Activated naive CD8-positive, alpha-beta T cell treated with anti-CD3 and anti-CD28 coated beads, Interleukin-2, amount 10 ng/mL, durations not matched to agents 7 days and 5 days (primary cell): ENCODE measurements around the gene XXYLT1. TPM values are rescaled to one million over a fixed set of nuclear protein-coding genes. Genes with fewer than 3 reads are reported as not detected.
A peak's percentile ranks its signal among the peaks of the same experiment; 100 is the strongest.

Experiments
- ATAC-seq: fragments of 150-1000 bp; cut with Tn5 transposase; one replicate; pipeline ENCODE4 v1.10.0; 2021; ENCODE audit warnings: low read depth, moderate library complexity
- POLR2A ChIA-PET: fragments of 350-600 bp; sonication (Branson Sonifier 250); formaldehyde crosslinking; loops from one replicate; lab custom pipeline; 2021; ENCODE audit warnings: antibody characterized with exemption; lab: Charles Lee
- DNase-seq: peaks from one replicate; pipeline ENCODE4 v3.0.0; 2021
- H3K27ac Mint-ChIP-seq: one replicate; pipeline ENCODE4 v1.8.0; 2022; ENCODE audit warnings: mild to moderate bottlenecking, mixed read lengths
- H3K27me3 Mint-ChIP-seq: one replicate; pipeline ENCODE4 v1.8.0; 2022; ENCODE audit warnings: mild to moderate bottlenecking, moderate library complexity, mixed read lengths
- H3K36me3 Mint-ChIP-seq: one replicate; pipeline ENCODE4 v1.8.0; 2021; ENCODE audit warnings: mild to moderate bottlenecking, mixed read lengths
- H3K4me1 Mint-ChIP-seq: one replicate; pipeline ENCODE4 v1.8.0; 2021; ENCODE audit warnings: mixed read lengths
- H3K4me3 Mint-ChIP-seq: one replicate; pipeline ENCODE4 v1.8.0; 2022; ENCODE audit warnings: mild to moderate bottlenecking, moderate library complexity, mixed read lengths
- H3K9me3 Mint-ChIP-seq: one replicate; pipeline ENCODE4 v1.8.0; 2021; ENCODE audit warnings: mixed read lengths
- total RNA-seq, 2 experiments: library from RNA; stranded (reverse); gene quantifications; one replicate each; pipeline ENCODE4 v1.2.3, GENCODE V29; 2021

The XXYLT1 gene
- total RNA-seq, 2 experiments from 2014 or later, result 6.8 to 8.3 TPM

DNA sequence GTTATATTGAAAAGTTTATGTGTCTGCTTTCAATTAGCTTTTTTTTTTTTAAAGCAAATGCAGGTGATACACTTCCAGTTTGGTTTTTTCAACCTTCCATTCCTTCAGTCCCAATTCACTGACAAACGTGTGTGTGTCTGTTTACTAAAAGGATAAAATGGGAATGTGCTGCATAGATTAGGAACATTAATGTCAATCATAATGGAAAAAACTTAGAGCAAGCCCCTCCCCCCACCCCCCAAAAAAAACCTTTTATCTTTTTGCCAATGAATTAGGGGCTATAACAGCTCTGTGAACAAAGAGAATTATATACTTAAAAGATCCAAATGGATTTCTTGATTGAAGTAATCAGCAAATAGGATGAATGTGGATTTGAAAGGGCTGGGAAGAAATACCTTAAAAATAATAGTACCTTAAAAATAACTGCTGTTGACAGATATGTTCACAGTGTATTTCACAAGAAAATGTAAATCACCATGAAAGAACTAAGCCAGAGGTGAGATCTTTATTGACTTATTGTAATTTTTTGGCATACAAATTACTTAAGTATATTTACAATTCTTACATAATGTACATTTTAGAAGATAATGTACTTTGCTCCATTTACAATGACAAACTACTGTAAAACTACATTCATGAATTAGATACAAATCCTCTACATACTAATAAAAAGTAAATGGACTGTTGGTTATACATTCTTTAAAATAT is 3.5 kb upstream of the XXYLT1 start:
- H3K4me1 Mint-ChIP-seq, result peaks cover 12% of the 10 kb centered on the region
- H3K27ac Mint-ChIP-seq, result no peak overlapping the region
- DNase-seq, result no peak
- H3K4me3 Mint-ChIP-seq, result no peak overlapping the region
- no peaks in the 10 kb centered on the region for H3K9me3 Mint-ChIP-seq
- H3K36me3 Mint-ChIP-seq, result peaks cover 2% of the 10 kb centered on the region
- ATAC-seq, result no peak
- no peaks in the 10 kb centered on the region for H3K27me3 Mint-ChIP-seq
- POLR2A ChIA-PET, result interaction anchor here (1.3 kb wide), 1 partner anchor 169 kb away, joined by 6 read pairs; the partner anchor contains the start of gene ACAP2

GRCh38 chr3:195271410-195272243 is 668 bp upstream of the XXYLT1 start:
- Mint-ChIP-seq H3K36me3 (peaks cover 2% of the 10 kb centered on the region), H3K27me3 (no peaks in the 10 kb centered on the region), H3K27ac (peak overlapping the region; percentile 87), H3K4me1 (peaks cover 20% of the 10 kb centered on the region), H3K9me3 (no peaks in the 10 kb centered on the region), H3K4me3 (peak overlapping the region; percentile 89)
- DNase-seq, result peak; percentile 95
- peak; percentile 79 for ATAC-seq
- POLR2A ChIA-PET, result interaction anchor here (0.7 to 2.3 kb wide), 10 partner anchors 9 to 585 kb away, joined by 3 to 20 read pairs (median 4); partner anchors contain the start of gene PPP1R2

GRCh38 chr3:195270079-195270816 is 711 bp downstream of the XXYLT1 start:
- Mint-ChIP-seq H3K27ac (peak overlapping the region; percentile 77), H3K27me3 (no peaks in the 10 kb centered on the region), H3K36me3 (peaks cover 2% of the 10 kb centered on the region), H3K4me3 (peak overlapping the region; percentile 90), H3K9me3 (no peaks in the 10 kb centered on the region), H3K4me1 (peaks cover 20% of the 10 kb centered on the region)
- DNase-seq (no peak), ATAC-seq (peak; percentile 8)
- POLR2A ChIA-PET, result interaction anchor here (0.7 to 2.3 kb wide), 9 partner anchors 8 to 598 kb away, joined by 3 to 20 read pairs (median 4); partner anchors contain the start of genes LSG1 and PPP1R2

DNA sequence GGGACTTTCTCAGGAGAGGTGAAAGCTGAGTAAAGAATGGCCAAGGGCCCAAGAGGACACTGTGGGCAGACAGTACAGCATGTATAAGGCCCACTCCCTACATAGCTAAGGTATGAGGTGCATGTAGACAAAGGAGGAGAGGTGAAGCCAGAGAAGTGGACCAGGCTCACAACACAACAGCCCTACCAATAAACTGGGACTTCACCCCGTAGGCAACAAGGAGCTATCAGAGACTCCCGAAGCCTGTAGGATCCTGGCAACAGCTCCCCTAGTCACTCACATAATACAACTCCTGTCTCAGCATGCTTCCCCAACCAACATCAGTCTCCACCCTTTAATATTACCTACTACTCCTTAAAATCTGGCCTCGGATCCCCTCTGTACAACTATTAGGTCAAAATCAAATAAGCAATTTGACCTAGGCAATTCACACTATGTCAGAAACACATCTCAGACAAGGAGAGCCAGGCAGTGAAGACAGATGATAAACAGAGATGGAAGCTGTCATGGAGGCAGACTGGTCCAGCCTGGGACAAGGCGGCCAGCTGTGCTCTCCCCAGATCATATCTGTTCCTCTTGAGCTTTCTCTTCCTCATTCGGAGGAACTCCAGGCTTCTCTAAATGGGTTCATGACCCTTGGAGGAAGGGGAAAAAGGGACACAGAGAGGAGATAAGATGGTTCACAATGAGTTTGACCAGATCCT is 1.4 kb downstream of the XXYLT1 start:
- H3K27me3 Mint-ChIP-seq, result no peaks in the 10 kb centered on the region
- no peaks in the 10 kb centered on the region for H3K9me3 Mint-ChIP-seq
- H3K27ac Mint-ChIP-seq, result peak overlapping the region; percentile 77
- POLR2A ChIA-PET, result interaction anchor here (0.7 to 0.9 kb wide), 3 partner anchors 173 to 598 kb away, joined by 3 to 5 read pairs (median 4); partner anchors contain the start of gene LSG1
- ATAC-seq, result no peak
- no peak for DNase-seq
- H3K36me3 Mint-ChIP-seq, result peaks cover 2% of the 10 kb centered on the region
- H3K4me3 Mint-ChIP-seq, result peak overlapping the region; percentile 90
- peaks cover 20% of the 10 kb centered on the region for H3K4me1 Mint-ChIP-seq

DNA sequence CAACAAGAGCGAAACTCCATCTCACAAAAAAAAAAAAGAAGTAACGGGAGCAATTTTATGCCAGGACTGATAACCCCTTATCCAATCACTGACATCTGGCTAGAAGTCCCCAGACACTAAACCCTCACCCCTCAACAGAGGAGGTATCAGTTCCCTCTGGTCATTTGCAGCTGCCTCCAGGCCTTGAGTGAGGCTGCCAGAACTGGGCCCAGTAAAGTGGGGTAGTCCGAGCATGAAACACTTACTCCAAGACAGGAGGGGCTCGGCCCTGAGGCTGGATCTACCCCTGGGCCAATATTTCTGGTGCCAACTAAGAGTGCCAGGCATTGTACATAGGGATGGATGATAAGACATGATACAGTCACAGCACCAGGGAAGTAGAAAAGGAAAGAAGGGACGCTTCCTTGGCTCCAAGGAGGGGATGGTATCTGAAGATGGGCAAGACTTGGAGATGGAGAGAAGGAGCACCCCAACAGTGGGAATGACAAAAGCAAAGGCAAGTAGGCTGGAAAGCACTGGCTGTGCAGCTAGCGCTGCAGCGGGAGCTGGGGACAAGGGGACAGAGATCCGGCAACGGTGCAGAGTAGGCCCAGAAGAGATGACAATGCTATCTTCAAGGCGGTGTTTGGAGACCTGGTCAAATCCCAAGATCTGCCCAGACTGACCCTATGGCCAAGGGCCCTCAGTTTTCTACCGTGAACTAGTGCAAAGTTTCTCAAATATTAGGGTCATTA is 2.2 kb downstream of the XXYLT1 start:
- no peaks in the 10 kb centered on the region for H3K9me3 Mint-ChIP-seq
- H3K36me3 Mint-ChIP-seq, result peaks cover 2% of the 10 kb centered on the region
- no peak overlapping the region for H3K4me3 Mint-ChIP-seq
- POLR2A ChIA-PET, result interaction anchor here (0.9 kb wide), 1 partner anchor 173 kb away, joined by 5 read pairs; no protein-coding TSS in a partner anchor
- ATAC-seq (no peak), DNase-seq (no peak)
- H3K4me1 Mint-ChIP-seq, result peaks cover 22% of the 10 kb centered on the region
- no peaks in the 10 kb centered on the region for H3K27me3 Mint-ChIP-seq
- H3K27ac Mint-ChIP-seq, result no peak overlapping the region

DNA sequence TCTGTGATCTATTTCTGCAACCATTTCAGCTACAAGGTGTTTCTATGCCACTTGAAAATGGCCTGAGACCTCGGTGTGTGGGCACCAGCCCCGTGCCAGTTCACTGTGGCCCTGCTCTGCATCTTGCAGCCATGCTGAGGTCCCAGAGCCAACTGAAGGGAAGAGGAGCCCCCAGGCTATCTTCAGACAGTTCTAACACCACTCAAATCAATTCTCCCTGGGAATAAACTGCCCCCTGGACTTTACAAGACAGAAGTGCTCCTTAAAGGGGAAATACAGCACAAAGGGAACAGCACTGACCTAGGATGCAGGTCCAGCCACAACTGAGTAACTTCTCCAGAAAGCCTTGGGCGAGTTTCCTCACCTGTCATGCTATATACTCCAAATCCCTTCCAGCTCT is 3.9 kb downstream of the XXYLT1 start:
- no peak overlapping the region for H3K4me3 Mint-ChIP-seq
- POLR2A ChIA-PET, result no interaction called here
- ATAC-seq (no peak), DNase-seq (no peak)
- no peaks in the 10 kb centered on the region for H3K27me3 Mint-ChIP-seq
- H3K9me3 Mint-ChIP-seq, result no peaks in the 10 kb centered on the region
- H3K4me1 Mint-ChIP-seq, result peaks cover 21% of the 10 kb centered on the region
- H3K27ac Mint-ChIP-seq, result no peak overlapping the region
- peaks cover 2% of the 10 kb centered on the region for H3K36me3 Mint-ChIP-seq

DNA sequence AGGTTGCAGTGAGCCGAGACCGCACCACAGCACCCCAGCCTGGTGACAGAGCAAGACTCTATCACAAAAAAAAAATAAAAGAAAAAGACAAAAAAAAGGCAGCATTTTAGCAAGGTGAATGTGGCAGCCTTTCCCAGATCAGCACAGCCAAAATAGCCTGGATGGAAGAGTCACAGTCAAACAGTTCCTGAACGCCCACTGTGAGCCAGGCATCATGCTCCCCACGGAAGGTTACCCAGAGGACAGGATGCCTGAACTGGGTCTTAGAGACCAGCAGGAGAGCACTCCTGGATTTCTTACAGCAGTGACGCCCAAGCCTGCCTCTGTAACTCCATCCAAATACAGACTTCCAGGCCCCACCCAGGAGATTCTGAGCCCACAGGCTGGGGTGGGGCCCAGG is 4.5 kb downstream of the XXYLT1 start:
- no peak for DNase-seq
- Mint-ChIP-seq H3K27ac (no peak overlapping the region), H3K36me3 (peaks cover 2% of the 10 kb centered on the region), H3K9me3 (no peaks in the 10 kb centered on the region), H3K4me1 (peaks cover 18% of the 10 kb centered on the region), H3K27me3 (no peaks in the 10 kb centered on the region), H3K4me3 (no peak overlapping the region)
- POLR2A ChIA-PET, result no interaction called here
- no peak for ATAC-seq

DNA sequence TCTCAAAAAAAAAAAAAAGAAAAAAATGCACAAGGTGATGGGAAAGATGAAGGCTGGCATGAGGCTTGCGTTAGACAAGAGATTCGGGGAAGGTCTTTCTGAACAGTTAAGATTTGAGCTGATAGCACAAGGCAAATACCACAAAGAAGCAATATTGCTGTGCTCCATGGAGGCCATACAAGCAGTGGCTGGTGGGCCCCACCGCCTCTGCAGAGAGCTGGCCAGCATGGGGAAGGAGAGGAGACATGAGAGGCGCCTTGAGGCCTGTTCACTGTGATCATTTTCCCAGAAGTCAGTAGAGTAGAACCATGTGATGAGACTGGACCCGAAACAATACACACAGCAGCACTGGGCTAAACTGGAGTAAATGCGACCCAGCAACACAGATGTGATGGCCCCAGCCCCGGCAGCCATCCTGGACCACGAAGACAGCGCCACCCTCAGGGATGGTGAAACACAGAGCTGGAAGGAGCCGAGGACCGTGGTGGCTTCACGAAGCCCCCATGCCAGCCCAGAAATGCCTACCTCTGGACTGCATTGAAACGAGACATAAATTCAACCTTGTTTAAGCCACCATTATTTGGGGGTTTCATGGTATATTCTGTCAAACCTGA is 5.5 kb downstream of the XXYLT1 start:
- no peak overlapping the region for H3K4me3 Mint-ChIP-seq

GRCh38 chr3:195263925-195264600 is 6.9 kb downstream of the XXYLT1 start:
- no peaks in the 10 kb centered on the region for H3K9me3 Mint-ChIP-seq
- H3K4me1 Mint-ChIP-seq, result peaks cover 14% of the 10 kb centered on the region
- H3K27me3 Mint-ChIP-seq, result no peaks in the 10 kb centered on the region
- no peak overlapping the region for H3K27ac Mint-ChIP-seq
- POLR2A ChIA-PET, result interaction anchor here (0.6 kb wide), 1 partner anchor 277 kb away, joined by 5 read pairs; no protein-coding TSS in a partner anchor
- no peak overlapping the region for H3K4me3 Mint-ChIP-seq
- ATAC-seq, result no peak
- peaks cover 2% of the 10 kb centered on the region for H3K36me3 Mint-ChIP-seq
- DNase-seq, result no peak

More for the DNA sequence above, 5.5 kb downstream of the XXYLT1 start:
- ATAC-seq (no peak), DNase-seq (no peak)
- Mint-ChIP-seq H3K4me1 (peaks cover 25% of the 10 kb centered on the region), H3K27ac (no peak overlapping the region), H3K27me3 (no peaks in the 10 kb centered on the region), H3K9me3 (no peaks in the 10 kb centered on the region), H3K36me3 (peaks cover 2% of the 10 kb centered on the region)
- POLR2A ChIA-PET, result no interaction called here

GRCh38 chr3:195263193-195263924 is 7.6 kb downstream of the XXYLT1 start:
- H3K4me3 Mint-ChIP-seq, result no peak overlapping the region
- no peaks in the 10 kb centered on the region for H3K27me3 Mint-ChIP-seq
- peaks cover 15% of the 10 kb centered on the region for H3K4me1 Mint-ChIP-seq
- no peak overlapping the region for H3K27ac Mint-ChIP-seq
- ATAC-seq (no peak), DNase-seq (no peak)
- POLR2A ChIA-PET, result interaction anchor here (0.5 to 1.5 kb wide), 2 partner anchors 8 to 178 kb away, joined by 3 to 4 read pairs; partner anchors contain the start of gene XXYLT1
- H3K36me3 Mint-ChIP-seq, result peaks cover 2% of the 10 kb centered on the region
- H3K9me3 Mint-ChIP-seq, result no peaks in the 10 kb centered on the region

- DNase-seq (no peak), ATAC-seq (no peak)
- Mint-ChIP-seq H3K4me1 (peaks cover 15% of the 10 kb centered on the region), H3K36me3 (no peaks in the 10 kb centered on the region), H3K9me3 (no peaks in the 10 kb centered on the region), H3K4me3 (no peak overlapping the region), H3K27me3 (no peaks in the 10 kb centered on the region), H3K27ac (no peak overlapping the region)
- POLR2A ChIA-PET, result interaction anchor here (1.5 to 2.1 kb wide), 2 partner anchors 9 to 579 kb away, joined by 3 to 5 read pairs; partner anchors contain the start of gene XXYLT1
Observed at GRCh38 chr3:195261925-195262324, 9.0 kb downstream of the XXYLT1 start.
